ENCODE data around the gene SCAF1.

SCAF1 gene, protein sequence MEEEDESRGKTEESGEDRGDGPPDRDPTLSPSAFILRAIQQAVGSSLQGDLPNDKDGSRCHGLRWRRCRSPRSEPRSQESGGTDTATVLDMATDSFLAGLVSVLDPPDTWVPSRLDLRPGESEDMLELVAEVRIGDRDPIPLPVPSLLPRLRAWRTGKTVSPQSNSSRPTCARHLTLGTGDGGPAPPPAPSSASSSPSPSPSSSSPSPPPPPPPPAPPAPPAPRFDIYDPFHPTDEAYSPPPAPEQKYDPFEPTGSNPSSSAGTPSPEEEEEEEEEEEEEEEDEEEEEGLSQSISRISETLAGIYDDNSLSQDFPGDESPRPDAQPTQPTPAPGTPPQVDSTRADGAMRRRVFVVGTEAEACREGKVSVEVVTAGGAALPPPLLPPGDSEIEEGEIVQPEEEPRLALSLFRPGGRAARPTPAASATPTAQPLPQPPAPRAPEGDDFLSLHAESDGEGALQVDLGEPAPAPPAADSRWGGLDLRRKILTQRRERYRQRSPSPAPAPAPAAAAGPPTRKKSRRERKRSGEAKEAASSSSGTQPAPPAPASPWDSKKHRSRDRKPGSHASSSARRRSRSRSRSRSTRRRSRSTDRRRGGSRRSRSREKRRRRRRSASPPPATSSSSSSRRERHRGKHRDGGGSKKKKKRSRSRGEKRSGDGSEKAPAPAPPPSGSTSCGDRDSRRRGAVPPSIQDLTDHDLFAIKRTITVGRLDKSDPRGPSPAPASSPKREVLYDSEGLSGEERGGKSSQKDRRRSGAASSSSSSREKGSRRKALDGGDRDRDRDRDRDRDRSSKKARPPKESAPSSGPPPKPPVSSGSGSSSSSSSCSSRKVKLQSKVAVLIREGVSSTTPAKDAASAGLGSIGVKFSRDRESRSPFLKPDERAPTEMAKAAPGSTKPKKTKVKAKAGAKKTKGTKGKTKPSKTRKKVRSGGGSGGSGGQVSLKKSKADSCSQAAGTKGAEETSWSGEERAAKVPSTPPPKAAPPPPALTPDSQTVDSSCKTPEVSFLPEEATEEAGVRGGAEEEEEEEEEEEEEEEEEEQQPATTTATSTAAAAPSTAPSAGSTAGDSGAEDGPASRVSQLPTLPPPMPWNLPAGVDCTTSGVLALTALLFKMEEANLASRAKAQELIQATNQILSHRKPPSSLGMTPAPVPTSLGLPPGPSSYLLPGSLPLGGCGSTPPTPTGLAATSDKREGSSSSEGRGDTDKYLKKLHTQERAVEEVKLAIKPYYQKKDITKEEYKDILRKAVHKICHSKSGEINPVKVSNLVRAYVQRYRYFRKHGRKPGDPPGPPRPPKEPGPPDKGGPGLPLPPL
- long read RNA-seq, partial matches to known transcripts, result 2 of 4 reads
- long read RNA-seq, other reads (novel, unspliced or antisense), result 2 of 4 reads

- Histone ChIP-seq H3K4me3 (replicated peaks; ENCODE audit: insufficient read depth, low read length) (peak within 1 kb of the TSS; percentile 96), H3K27me3 (ENCODE audit: insufficient read depth, poor library complexity, severe bottlenecking) (no peaks in the 10 kb centered on the region), H3K27ac (replicated peaks) (peak within 1 kb of the TSS; percentile 89)
- DNase-seq (ENCODE audit: low read depth in 1 of 2, low spot score in 1 of 2), result peak; percentile 99
- TF ChIP-seq SPI1 (IDR thresholded peaks at IDR 0.05; ENCODE audit: borderline replicate concordance, low read depth) (no peak), GABPA (IDR thresholded peaks at IDR 0.05; ENCODE audit: low read depth) (peak; percentile 87), POLR2AphosphoS5 (IDR thresholded peaks at IDR 0.05; ENCODE audit: low read depth) (peak; percentile 78)
- TF ChIP-seq, protein P1, sequence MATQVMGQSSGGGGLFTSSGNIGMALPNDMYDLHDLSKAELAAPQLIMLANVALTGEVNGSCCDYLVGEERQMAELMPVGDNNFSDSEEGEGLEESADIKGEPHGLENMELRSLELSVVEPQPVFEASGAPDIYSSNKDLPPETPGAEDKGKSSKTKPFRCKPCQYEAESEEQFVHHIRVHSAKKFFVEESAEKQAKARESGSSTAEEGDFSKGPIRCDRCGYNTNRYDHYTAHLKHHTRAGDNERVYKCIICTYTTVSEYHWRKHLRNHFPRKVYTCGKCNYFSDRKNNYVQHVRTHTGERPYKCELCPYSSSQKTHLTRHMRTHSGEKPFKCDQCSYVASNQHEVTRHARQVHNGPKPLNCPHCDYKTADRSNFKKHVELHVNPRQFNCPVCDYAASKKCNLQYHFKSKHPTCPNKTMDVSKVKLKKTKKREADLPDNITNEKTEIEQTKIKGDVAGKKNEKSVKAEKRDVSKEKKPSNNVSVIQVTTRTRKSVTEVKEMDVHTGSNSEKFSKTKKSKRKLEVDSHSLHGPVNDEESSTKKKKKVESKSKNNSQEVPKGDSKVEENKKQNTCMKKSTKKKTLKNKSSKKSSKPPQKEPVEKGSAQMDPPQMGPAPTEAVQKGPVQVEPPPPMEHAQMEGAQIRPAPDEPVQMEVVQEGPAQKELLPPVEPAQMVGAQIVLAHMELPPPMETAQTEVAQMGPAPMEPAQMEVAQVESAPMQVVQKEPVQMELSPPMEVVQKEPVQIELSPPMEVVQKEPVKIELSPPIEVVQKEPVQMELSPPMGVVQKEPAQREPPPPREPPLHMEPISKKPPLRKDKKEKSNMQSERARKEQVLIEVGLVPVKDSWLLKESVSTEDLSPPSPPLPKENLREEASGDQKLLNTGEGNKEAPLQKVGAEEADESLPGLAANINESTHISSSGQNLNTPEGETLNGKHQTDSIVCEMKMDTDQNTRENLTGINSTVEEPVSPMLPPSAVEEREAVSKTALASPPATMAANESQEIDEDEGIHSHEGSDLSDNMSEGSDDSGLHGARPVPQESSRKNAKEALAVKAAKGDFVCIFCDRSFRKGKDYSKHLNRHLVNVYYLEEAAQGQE (IDR thresholded peaks at IDR 0.05; ENCODE audit: insufficient replicate concordance, low read depth), result no peak
These were observed at the start of gene SCAF1 for GRCh38 chr19:49641688-49642491. SCAF1 (plus strand) TSS chr19:49642209; CDS start chr19:49645027, 2,818 bp downstream.

DNA sequence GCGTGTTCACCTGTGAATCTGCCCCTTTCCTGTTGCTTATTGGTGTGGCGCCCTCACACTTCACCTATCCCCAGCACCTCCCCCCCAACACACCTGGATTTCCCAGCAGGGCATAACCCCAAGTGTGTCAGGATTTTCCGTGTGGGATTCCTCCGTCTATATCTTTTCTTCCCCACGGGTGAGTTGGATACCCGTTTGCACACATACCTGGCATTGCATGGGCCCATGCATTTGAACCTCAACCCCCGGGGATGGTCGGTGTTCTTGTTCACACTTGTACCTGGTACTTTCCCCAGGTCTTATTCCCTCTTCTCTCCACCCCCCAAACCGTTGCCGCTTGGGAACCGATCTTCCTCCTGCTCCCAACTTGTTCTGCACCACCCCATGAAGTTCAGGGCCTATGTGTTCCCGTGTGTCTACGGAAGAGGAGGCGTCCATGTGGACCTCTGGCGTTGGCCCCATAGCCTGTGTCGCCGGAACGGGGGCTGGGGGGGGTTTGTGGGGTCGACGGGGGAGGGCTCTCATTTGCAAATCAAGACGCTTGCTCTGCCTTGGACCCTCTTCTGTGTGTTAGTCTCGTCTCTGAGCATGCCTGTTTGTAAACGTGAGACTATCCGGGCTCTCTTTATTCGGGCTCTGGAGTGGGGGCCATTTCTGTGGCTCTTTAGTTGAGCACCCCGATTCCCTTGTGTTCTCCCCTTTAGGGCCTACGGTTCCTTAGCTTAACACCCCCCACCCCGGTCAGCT is 49.4 kb upstream of the SCAF1 start:
- H3K27ac ChIP-seq (replicated peaks), result peak overlapping the region; percentile 94
- peak; percentile 24 to 35 for DNase-seq (ENCODE audit: low read depth in 1 of 2, low spot score in 1 of 2)
- peak overlapping the region; percentile 93 for H3K4me3 ChIP-seq (replicated peaks; ENCODE audit: insufficient read depth, low read length)
- no peak for TF ChIP-seq SPI1 (IDR thresholded peaks at IDR 0.05; ENCODE audit: borderline replicate concordance, low read depth)
- TF ChIP-seq POLR2AphosphoS5 (IDR thresholded peaks at IDR 0.05; ENCODE audit: low read depth), result no peak
- TF ChIP-seq, protein P2, sequence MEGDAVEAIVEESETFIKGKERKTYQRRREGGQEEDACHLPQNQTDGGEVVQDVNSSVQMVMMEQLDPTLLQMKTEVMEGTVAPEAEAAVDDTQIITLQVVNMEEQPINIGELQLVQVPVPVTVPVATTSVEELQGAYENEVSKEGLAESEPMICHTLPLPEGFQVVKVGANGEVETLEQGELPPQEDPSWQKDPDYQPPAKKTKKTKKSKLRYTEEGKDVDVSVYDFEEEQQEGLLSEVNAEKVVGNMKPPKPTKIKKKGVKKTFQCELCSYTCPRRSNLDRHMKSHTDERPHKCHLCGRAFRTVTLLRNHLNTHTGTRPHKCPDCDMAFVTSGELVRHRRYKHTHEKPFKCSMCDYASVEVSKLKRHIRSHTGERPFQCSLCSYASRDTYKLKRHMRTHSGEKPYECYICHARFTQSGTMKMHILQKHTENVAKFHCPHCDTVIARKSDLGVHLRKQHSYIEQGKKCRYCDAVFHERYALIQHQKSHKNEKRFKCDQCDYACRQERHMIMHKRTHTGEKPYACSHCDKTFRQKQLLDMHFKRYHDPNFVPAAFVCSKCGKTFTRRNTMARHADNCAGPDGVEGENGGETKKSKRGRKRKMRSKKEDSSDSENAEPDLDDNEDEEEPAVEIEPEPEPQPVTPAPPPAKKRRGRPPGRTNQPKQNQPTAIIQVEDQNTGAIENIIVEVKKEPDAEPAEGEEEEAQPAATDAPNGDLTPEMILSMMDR (IDR thresholded peaks at IDR 0.05; ENCODE audit: insufficient read depth, low read length), result no peak
- TF ChIP-seq, protein P1 (IDR thresholded peaks at IDR 0.05; ENCODE audit: insufficient replicate concordance, low read depth), result no peak
- no peak for TF ChIP-seq GABPA (IDR thresholded peaks at IDR 0.05; ENCODE audit: low read depth)
- H3K27me3 ChIP-seq (ENCODE audit: insufficient read depth, poor library complexity, severe bottlenecking), result no peaks in the 10 kb centered on the region
